Prostate gland (tissue), 2 donors: ENCODE data around the gene PRKCQ. TPM values are rescaled to one million over a fixed set of nuclear protein-coding genes. Genes with fewer than 3 reads are reported as not detected.

Experiments
- DNase-seq: peaks from one replicate; pipeline ENCODE4 v3.0.0-alpha.2; 2019; ENCODE audit warnings: low spot score
- H3K27ac ChIP-seq, 2 donors: fragments of 200-600 bp; sonication (generic); 2 replicates each; pipeline ENCODE4 v1.5.1; 2017 to 2019
- H3K27me3 ChIP-seq: fragments of 200-600 bp; sonication (generic); replicated peaks from 2 replicates; pipeline ENCODE4 v1.5.1; 2019; ENCODE audit not compliant: insufficient read depth
- H3K36me3 ChIP-seq, 2 donors: fragments of 200-600 bp; sonication (generic); 1 replicate in 1 of 2; 2 replicates in 1 of 2; pipeline versions ENCODE4 v1.5.1 to v1.8.1; 2017 to 2019
- H3K4me1 ChIP-seq: fragments of 200-600 bp; sonication (generic); replicated peaks from 2 replicates; pipeline ENCODE4 v1.5.1; 2019
- H3K4me3 ChIP-seq, 2 donors: fragments of 200-600 bp; sonication (generic); 2 replicates each; pipeline ENCODE4 v1.5.1; 2017 to 2019
- H3K9me3 ChIP-seq: fragments of 200-600 bp; sonication (generic); 2 replicates; pipeline ENCODE4 v1.5.1; 2017
- CTCF ChIP-seq, 4 experiments: fragments of 200-600 bp in 2 of 4; fragments of 450-650 bp in 2 of 4; sonication (generic) in 2 of 4; IDR thresholded peaks; 1 replicate in 3 of 4; 2 replicates in 1 of 4; pipeline ENCODE4 v1.5.1; 2016 to 2019; ENCODE audit warnings: antibody characterized with exemption in 4 of 4, mild to moderate bottlenecking in 2 of 4, moderate library complexity in 2 of 4
- POLR2A ChIP-seq: fragments of 450-650 bp; IDR thresholded peaks from one replicate; pipeline ENCODE4 v1.6.1; 2016; ENCODE audit warnings: antibody characterized with exemption, mild to moderate bottlenecking
- POLR2AphosphoS5 ChIP-seq: sonication (generic); formaldehyde crosslinking; IDR thresholded peaks from one replicate; pipeline ENCODE4 v1.6.1; 2017; ENCODE audit warnings: antibody characterized with exemption
- WGBS: methylation state at CpG from one replicate; pipeline ENCODE4 v1.1.5; 2018; 5-methylcytosine and 5-hydroxymethylcytosine counted together
- intact Hi-C: fragments of 100-400 bp; cut with DNase I; formaldehyde crosslinking; loops from one replicate; pipeline ENCODE4 v1.14.2; 2022
- total RNA-seq, 2 donors: library from RNA; depleted of rRNA; stranded (reverse); fragments of >200 nt; gene quantifications; one replicate each; pipeline ENCODE4 v1.1.0, GENCODE V29; 2016

PRKCQ gene
- total RNA-seq, 2 donors from 2014 or later, result 0.87 to 1.4 TPM

DNA sequence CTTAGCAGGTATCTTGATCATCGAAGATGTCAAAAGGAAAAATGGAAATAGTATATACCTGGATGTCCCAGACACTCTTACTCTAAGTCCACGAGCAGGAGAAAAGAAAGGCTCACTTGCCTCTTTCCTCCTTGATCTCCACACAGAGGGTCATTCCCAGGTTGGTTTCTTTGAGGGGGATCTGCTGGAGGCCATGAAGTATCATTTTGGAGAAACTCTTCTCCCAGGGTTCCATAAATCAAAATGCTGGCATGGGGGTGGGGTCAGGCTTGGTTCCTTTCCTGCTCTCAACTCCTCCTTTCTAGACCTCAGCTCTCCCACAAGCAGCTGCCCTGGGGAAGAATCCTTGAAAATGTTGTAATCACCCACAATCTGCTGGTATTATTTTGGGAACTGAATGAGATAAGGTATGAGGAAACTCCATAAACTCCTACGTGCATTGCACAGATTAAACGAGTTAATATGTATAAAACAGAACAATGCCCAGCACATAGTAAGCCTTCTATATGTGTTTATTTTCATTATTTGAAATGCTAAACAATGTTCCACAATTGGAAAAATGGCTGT is 54.4 kb downstream of the PRKCQ start:
- Histone ChIP-seq H3K36me3 (no peaks in the 10 kb centered on the region), H3K4me3 (no peak overlapping the region), H3K9me3 (no peaks in the 10 kb centered on the region), H3K27me3 (no peaks in the 10 kb centered on the region), H3K4me1 (no peaks in the 10 kb centered on the region), H3K27ac (no peak overlapping the region)
- no peak for TF ChIP-seq POLR2AphosphoS5
- TF ChIP-seq CTCF (IDR thresholded peaks at IDR 0.05), result no peak
- TF ChIP-seq POLR2A, result no peak
- no peak for DNase-seq
- intact Hi-C loops, result no loop called here
- 80% methylated on average over 4 of the region's 4 CpGs for whole genome bisulfite sequencing

DNA sequence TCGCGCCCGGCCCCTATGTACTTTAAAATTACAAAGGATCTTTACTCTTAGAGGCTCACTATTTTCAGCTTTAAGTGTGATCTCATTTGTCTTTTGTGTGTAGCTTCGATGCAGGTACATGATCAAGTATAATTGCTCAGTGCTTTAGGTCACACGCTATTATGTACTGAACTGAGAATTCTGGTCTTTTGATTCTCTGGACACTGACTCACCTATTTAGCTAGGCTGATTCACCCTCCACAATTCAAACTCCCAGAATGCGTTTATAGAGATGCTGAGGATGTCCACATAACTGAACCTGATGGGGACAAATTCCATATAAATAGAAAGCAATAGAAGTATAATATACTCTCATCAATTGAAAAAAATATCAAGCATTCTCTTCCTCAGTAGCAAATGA is 57.8 kb downstream of the PRKCQ start:
- no peaks in the 10 kb centered on the region for H3K4me1 ChIP-seq
- no peaks in the 10 kb centered on the region for H3K36me3 ChIP-seq
- 92% methylated on average over 6 of the region's 6 CpGs for WGBS
- intact Hi-C loops, result no loop called here
- no peaks in the 10 kb centered on the region for H3K27me3 ChIP-seq
- no peak overlapping the region for H3K4me3 ChIP-seq
- H3K27ac ChIP-seq, result no peak overlapping the region
- DNase-seq, result no peak
- TF ChIP-seq POLR2AphosphoS5 (no peak), POLR2A (no peak), CTCF (IDR thresholded peaks at IDR 0.05) (no peak)
- no peaks in the 10 kb centered on the region for H3K9me3 ChIP-seq

DNA sequence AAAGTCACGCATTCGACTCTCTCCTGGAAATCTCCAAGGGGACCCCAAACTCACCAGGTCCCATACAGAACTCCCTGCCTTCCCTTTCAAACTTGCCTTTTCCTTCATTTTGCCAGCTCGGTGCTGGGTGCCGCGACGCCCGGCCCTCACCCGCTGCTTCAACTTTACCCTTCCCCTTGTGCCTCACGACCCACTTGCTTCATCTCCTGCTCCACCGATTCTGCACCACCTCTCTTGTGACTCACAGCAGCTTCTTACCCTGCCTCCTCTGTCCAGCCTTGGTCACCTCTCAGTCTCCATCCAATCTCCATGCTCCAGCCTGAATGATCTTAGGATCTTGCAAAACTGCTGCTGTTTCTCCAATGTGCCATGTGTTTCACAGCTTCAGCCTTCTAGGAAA is 59.9 kb downstream of the PRKCQ start:
- Histone ChIP-seq H3K4me3 (no peak overlapping the region), H3K36me3 (no peaks in the 10 kb centered on the region), H3K4me1 (no peaks in the 10 kb centered on the region), H3K9me3 (no peaks in the 10 kb centered on the region), H3K27me3 (no peaks in the 10 kb centered on the region), H3K27ac (no peak overlapping the region)
- WGBS, result 86% methylated on average over 10 of the region's 10 CpGs
- TF ChIP-seq CTCF (IDR thresholded peaks at IDR 0.05) (no peak), POLR2AphosphoS5 (no peak), POLR2A (no peak)
- intact Hi-C loops, result no loop called here
- no peak for DNase-seq

GRCh38 chr10:6518791-6519429 is 61.2 kb downstream of the PRKCQ start:
- no peaks in the 10 kb centered on the region for H3K27me3 ChIP-seq
- 77% methylated on average over 5 of the region's 5 CpGs for WGBS
- TF ChIP-seq POLR2A, result no peak
- no peak for TF ChIP-seq POLR2AphosphoS5
- TF ChIP-seq CTCF (IDR thresholded peaks at IDR 0.05), result no peak

GRCh38 chr10:6516929-6517284 is 63.2 kb downstream of the PRKCQ start:
- no peaks in the 10 kb centered on the region for H3K27me3 ChIP-seq
- TF ChIP-seq CTCF (IDR thresholded peaks at IDR 0.05) (no peak), POLR2AphosphoS5 (no peak), POLR2A (no peak)
- no peaks in the 10 kb centered on the region for H3K9me3 ChIP-seq
- H3K36me3 ChIP-seq, result no peaks in the 10 kb centered on the region
- no peak overlapping the region for H3K27ac ChIP-seq
- intact Hi-C loops, result no loop called here
- no peak for DNase-seq
- H3K4me1 ChIP-seq, result no peaks in the 10 kb centered on the region
- 84% methylated on average over 5 of the region's 5 CpGs for WGBS
- H3K4me3 ChIP-seq, result no peak overlapping the region

More at GRCh38 chr10:6518791-6519429, 61.2 kb downstream of the PRKCQ start:
- intact Hi-C loops, result no loop called here
- Histone ChIP-seq H3K4me1 (no peaks in the 10 kb centered on the region), H3K36me3 (no peaks in the 10 kb centered on the region), H3K27ac (no peak overlapping the region), H3K4me3 (no peak overlapping the region), H3K9me3 (no peaks in the 10 kb centered on the region)
- no peak for DNase-seq
